Activated CD4-positive, alpha-beta T cell treated with anti-CD3 and anti-CD28 coated beads, Interleukin-2, Interleukin-6, amounts not matched to agents 100 ng/mL and 50 ng/mL, durations not matched to agents 16 hours and 8 hours (primary cell): ENCODE measurements around the gene SF3A2.
"Not testable (repeated sequence)": the region's sequence is repeated elsewhere in the genome, so short reads cannot be mapped to it uniquely, and the experiment has no call there.

ENCODE experiments used
- DNase-seq: peaks from one replicate; pipeline ENCODE4 v3.0.0-alpha.2; 2020

The SF3A2 gene, protein sequence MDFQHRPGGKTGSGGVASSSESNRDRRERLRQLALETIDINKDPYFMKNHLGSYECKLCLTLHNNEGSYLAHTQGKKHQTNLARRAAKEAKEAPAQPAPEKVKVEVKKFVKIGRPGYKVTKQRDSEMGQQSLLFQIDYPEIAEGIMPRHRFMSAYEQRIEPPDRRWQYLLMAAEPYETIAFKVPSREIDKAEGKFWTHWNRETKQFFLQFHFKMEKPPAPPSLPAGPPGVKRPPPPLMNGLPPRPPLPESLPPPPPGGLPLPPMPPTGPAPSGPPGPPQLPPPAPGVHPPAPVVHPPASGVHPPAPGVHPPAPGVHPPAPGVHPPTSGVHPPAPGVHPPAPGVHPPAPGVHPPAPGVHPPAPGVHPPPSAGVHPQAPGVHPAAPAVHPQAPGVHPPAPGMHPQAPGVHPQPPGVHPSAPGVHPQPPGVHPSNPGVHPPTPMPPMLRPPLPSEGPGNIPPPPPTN

DNA sequence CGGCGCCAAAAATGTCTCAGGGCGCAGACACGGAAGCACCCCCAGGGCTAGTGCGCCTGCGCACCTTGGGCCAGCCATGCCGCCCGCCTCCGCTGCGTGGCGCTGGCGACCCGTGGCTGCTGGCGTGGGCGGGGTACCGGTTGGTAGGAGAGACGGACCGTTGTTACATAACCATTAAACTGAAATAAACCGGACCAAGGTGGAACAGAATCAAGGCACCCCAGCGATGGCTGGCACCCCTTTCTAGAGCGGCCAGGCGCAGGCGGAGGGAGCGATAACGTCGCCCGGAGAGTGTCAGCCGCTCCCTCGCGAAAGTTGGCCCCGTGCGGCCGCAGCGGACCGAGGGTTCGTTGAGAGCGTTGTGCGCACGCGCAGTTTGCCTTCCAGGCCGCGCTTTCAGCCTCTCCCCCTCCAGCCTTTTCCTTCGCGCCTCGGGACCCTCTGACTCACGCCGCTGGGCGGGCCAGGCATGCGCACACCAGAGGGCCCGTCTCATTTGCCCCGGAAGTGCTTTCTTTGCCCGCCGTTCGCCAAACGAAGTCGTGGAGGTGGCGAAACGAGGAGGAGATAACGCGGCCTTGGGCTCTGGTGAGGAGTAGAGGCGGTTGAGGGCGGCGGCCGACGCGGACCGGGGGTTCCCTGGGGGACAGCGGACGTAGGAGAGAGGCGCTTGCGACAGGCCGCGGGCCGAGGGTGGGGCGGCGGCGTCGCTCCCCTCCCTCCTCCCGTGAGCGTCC lies at the start of gene SF3A2, which contains the start of gene PLEKHJ1:
SF3A2 (plus strand) TSS at position 511 of the 737 bp plus-strand sequence. CDS start 6,595 bp downstream, outside the sequence.
PLEKHJ1 (minus strand) TSS at position 16 of the 737 bp plus-strand sequence. CDS start 81 bp downstream, outside the sequence.
- peak; percentile 98 for DNase-seq

- no peak for DNase-seq
Observed at GRCh38 chr19:2187159-2187558, 49.5 kb upstream of the SF3A2 start.

- no peak for DNase-seq
Observed at GRCh38 chr19:2188708-2189385, 47.8 kb upstream of the SF3A2 start.

DNA sequence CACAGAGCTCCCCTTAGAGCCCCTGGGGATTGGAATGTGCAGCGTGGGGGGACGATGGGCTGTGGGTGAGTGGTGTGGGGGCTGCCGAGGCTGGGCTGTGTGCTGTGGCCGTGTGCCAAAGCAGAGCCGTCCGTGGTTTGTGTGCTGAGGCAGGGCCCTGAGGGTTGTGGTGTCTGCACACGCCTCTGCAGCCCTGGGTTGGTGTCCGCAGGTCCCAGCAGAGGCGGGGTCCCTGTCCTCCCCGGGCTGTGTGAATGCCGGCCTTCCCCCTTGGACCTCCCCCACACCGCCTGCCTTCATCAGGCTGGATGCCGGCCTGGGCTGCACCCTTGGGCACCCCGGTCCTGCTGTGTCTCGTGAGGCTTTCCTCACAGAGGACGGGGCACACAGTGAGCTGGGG lies 46.7 kb upstream of the SF3A2 start:
- no peak for DNase-seq

DNA sequence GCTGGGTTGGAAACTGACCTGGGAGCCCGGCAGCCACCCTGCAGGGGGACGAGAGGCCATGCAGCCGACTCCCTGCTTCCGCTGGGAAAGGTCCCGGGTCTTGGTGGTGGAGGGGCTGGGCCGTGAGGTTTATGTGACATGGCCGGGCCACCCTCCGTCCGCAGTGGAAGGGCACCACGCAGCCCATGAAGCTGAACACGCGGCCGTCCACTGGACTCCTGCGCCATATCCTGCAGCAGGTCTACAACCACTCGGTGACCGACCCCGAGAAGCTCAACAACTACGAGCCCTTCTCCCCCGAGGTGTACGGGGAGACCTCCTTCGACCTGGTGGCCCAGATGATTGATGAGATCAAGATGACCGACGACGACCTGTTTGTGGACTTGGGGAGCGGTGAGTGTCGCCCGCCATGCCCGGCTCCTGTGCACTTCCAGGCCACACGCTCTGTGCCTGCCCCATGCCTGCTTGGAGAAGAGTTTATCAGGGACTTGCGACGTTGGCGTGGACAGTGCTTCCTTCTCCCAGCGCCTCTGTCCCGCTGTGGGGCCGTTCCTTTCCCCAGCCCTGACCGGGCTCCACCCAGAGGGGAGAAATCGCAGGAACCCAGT lies 45.7 kb upstream of the SF3A2 start:
- DNase-seq = no peak

GRCh38 chr19:2191456-2192310 lies 44.9 kb upstream of the SF3A2 start:
- DNase-seq = no peak

- no peak for DNase-seq
Observed at GRCh38 chr19:2192862-2193261, 43.8 kb upstream of the SF3A2 start.

- no peak for DNase-seq
Observed at GRCh38 chr19:2193807-2194206, 42.8 kb upstream of the SF3A2 start.

- DNase-seq = no peak
Observed at GRCh38 chr19:2194513-2195078, 42.0 kb upstream of the SF3A2 start.

GRCh38 chr19:2195361-2195760 lies 41.3 kb upstream of the SF3A2 start:
- no peak for DNase-seq

DNA sequence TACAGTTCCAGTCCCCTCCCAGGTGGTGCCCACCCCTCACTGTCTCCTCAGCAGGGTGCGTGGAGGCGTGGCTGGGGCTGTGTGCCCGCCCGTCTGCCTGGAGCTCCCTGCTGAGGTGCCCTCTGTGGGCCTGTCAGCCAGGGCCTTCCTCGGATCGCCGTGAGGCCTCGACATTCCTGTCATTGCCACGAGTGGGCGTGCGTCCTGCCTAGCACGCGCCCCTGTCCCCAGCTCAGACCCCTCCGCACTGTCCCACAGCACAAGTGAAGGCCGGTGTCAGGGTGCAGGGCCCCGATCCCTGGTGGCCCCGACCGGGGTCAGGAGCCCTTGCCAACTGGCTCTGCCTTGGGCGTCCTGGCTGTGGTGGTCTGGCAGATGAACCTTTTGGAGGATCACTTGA lies 40.7 kb upstream of the SF3A2 start:
- no peak for DNase-seq

DNA sequence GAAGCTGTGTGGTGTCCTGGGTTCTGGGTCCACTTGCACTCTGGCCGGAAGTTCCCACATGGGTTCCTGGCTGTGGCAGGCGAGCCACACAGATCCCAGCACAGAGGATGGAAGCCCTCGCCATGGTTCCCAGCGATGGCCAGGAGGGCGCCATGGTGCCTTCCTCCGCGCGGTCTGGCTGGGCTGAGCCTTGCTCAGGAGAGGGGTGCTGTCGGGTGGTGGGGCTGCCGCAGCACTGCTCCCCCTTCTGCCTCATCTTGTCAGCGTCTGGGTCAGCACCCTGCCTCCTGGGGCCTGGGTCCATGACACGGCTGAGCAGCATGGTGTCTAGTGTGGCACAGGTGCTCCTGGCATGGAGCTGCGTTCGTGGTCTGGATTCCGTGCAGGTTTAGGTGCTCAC lies 39.4 kb upstream of the SF3A2 start:
- no peak for DNase-seq

GRCh38 chr19:2198317-2198716 lies 38.3 kb upstream of the SF3A2 start:
- no peak for DNase-seq

GRCh38 chr19:2199215-2199614 lies 37.4 kb upstream of the SF3A2 start:
- DNase-seq = no peak

DNA sequence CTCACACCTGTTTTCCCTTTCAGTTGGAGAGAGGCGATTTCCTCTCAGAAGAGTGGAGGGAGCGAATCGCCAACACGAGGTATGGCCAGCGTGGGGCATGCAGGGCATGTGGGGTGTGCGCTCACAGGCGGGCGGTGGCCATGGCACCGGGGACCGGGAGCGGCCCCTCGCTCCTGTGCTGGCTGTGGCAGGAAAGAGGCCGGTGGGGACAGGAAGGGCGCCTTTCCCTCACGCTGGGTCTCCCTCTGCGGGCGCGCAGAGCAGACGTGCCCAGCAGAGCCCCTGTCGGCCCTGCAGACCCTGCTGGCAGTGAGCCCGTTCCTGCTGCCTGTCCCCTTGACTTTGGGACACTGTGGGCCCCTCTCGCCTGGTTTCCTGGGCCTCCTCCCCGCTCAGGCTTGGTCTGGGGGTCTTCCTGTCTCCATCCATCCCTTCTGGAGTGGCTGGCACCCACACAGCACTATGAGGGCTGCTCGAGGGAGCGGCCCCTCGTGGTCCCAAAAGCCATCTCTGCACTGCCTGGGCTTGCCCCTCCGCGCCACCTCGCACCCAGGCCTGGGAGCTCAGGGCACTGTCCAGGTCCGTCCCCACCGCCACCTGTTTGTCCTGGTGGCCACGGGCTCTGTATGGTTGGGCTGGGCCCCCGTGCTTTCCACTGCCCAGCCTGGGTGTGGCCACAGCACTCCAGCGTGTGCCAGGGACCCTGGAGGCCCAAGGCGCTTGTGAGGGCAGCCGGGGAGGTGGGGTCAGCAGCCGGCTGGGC lies 36.6 kb upstream of the SF3A2 start:
- no peak for DNase-seq

- DNase-seq = not testable (repeated sequence)
Observed at GRCh38 chr19:2200624-2201294, 35.9 kb upstream of the SF3A2 start.

DNA sequence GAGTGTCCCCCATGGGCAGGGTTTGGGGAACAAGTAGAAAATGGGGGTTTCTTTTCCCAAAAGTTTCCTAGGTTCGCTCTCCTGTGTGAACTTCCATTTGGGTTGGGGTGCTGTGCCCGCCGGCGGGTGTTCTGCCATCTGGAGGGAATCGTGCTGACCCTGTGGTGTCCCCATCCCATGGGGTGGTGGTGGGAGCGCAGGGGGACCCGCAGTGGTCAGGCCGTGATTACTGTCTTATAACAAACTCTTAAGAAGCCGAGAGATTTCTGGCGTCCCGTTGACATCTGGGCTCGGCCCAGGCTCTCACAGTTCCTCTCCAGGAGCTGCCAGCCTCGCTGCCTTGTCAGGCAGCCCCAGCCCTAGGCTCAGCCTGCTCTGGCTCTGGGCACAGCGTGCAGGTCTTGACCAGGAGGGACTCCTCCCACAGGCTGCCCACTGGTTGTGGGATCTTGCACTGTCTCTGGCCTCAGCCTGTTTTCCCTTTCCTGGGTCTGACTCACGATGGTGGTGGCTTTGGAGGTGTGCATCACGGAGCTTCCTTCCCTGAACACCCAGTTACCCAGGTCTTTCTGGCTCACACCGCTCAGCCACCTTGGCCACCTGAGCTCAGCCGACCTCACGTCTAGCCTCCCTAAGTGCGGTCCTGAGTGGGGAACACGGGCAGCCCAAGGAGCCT lies 35.0 kb upstream of the SF3A2 start:
- DNase-seq = no peak

- no peak for DNase-seq
Observed at GRCh38 chr19:2202366-2202765, 34.3 kb upstream of the SF3A2 start.

DNA sequence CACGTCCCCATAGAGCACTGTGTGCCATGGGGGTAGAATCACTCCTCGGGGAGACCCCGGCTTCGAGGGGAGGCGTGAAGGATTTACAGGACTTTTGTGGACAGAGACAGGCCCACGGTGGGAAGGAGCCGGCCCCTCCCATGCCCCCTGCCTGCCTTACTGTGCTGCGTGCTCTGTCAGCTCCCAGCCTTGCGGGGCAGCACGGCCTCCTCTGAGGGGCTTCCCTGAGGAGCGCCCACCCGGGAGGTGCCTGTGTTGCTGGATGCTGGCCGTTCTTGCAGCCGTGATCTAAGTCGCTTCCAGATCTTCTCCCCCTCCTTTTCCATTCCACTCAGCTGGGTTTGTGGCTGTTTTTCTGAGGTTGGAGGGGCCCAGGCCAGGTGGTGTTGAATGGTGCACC lies 29.6 kb upstream of the SF3A2 start:
- DNase-seq = no peak
